ENCODE results near the gene CD200.

The CD200 gene

GRCh38 chr3:112357930-112358780 lies 25.2 kb downstream of the CD200 start:
- no peaks in the 10 kb centered on the region for H3K9me3 ChIP-seq
- in situ Hi-C loops (cut with MboI; ENCODE audit: low sequenced_read_pairs) = no loop called here
- H3K36me3 ChIP-seq (replicated peaks) = no peaks in the 10 kb centered on the region
- H3K4me1 ChIP-seq = peaks cover 22% of the 10 kb centered on the region
- no peaks in the 10 kb centered on the region for H3K27me3 ChIP-seq (ENCODE audit: low read depth)
- no peak for DNase-seq (ENCODE audit: low spot score in 2 of 2)
- no peak overlapping the region for H3K4me3 ChIP-seq

- Histone ChIP-seq H3K4me1 (no peaks in the 10 kb centered on the region; the same call in 1 of the 2 replicates), H3K4me3 (no peak overlapping the region), H3K9me3 (no peaks in the 10 kb centered on the region), H3K27me3 (ENCODE audit: low read depth) (no peaks in the 10 kb centered on the region), H3K36me3 (replicated peaks) (no peaks in the 10 kb centered on the region)
- in situ Hi-C loops (cut with MboI; ENCODE audit: low sequenced_read_pairs) = no loop called here
- no peak for DNase-seq (ENCODE audit: low spot score in 2 of 2)
These were observed 27.6 kb downstream of the CD200 start for GRCh38 chr3:112360561-112360960.

GRCh38 chr3:112362221-112362620 lies 29.3 kb downstream of the CD200 start:
- H3K4me3 ChIP-seq = no peak overlapping the region
- H3K36me3 ChIP-seq (replicated peaks) = no peaks in the 10 kb centered on the region
- H3K4me1 ChIP-seq = no peaks in the 10 kb centered on the region
- DNase-seq (ENCODE audit: low spot score in 2 of 2) = no peak
- H3K27me3 ChIP-seq (ENCODE audit: low read depth) = no peaks in the 10 kb centered on the region
- H3K9me3 ChIP-seq = no peaks in the 10 kb centered on the region
- in situ Hi-C loops (cut with MboI; ENCODE audit: low sequenced_read_pairs) = no loop called here

GRCh38 chr3:112364291-112364690 lies 31.3 kb downstream of the CD200 start:
- in situ Hi-C loops (cut with MboI; ENCODE audit: low sequenced_read_pairs) = no loop called here
- DNase-seq (ENCODE audit: low spot score in 2 of 2) = no peak
- Histone ChIP-seq H3K36me3 (replicated peaks) (no peaks in the 10 kb centered on the region), H3K27me3 (ENCODE audit: low read depth) (no peaks in the 10 kb centered on the region), H3K4me1 (no peaks in the 10 kb centered on the region), H3K4me3 (no peak overlapping the region), H3K9me3 (no peaks in the 10 kb centered on the region)

GRCh38 chr3:112365035-112365434 lies 32.1 kb downstream of the CD200 start:
- Histone ChIP-seq H3K4me3 (no peak overlapping the region), H3K36me3 (replicated peaks) (no peaks in the 10 kb centered on the region), H3K4me1 (no peaks in the 10 kb centered on the region), H3K9me3 (no peaks in the 10 kb centered on the region), H3K27me3 (ENCODE audit: low read depth) (no peaks in the 10 kb centered on the region)
- in situ Hi-C loops (cut with MboI; ENCODE audit: low sequenced_read_pairs) = no loop called here
- DNase-seq (ENCODE audit: low spot score in 2 of 2) = no peak

- H3K4me3 ChIP-seq = no peak overlapping the region
- DNase-seq (ENCODE audit: low spot score in 2 of 2) = no peak
- in situ Hi-C loops (cut with MboI; ENCODE audit: low sequenced_read_pairs) = no loop called here
- no peaks in the 10 kb centered on the region for H3K4me1 ChIP-seq
- no peaks in the 10 kb centered on the region for H3K27me3 ChIP-seq (ENCODE audit: low read depth)
- no peaks in the 10 kb centered on the region for H3K9me3 ChIP-seq
- no peaks in the 10 kb centered on the region for H3K36me3 ChIP-seq (replicated peaks)
These were observed 32.7 kb downstream of the CD200 start for GRCh38 chr3:112365636-112366035.

GRCh38 chr3:112366522-112366921 lies 33.6 kb downstream of the CD200 start:
- H3K9me3 ChIP-seq = no peaks in the 10 kb centered on the region
- in situ Hi-C loops (cut with MboI; ENCODE audit: low sequenced_read_pairs) = no loop called here
- H3K36me3 ChIP-seq (replicated peaks) = no peaks in the 10 kb centered on the region

GRCh38 chr3:112371569-112371968 lies 38.6 kb downstream of the CD200 start:
- in situ Hi-C loops (cut with MboI; ENCODE audit: low sequenced_read_pairs) = no loop called here
- Histone ChIP-seq H3K27me3 (ENCODE audit: low read depth) (no peaks in the 10 kb centered on the region), H3K9me3 (no peaks in the 10 kb centered on the region), H3K36me3 (replicated peaks) (no peaks in the 10 kb centered on the region), H3K4me1 (no peaks in the 10 kb centered on the region), H3K4me3 (no peak overlapping the region)
- DNase-seq (ENCODE audit: low spot score in 2 of 2) = no peak

More at GRCh38 chr3:112366522-112366921, 33.6 kb downstream of the CD200 start:
- Histone ChIP-seq H3K4me3 (no peak overlapping the region), H3K27me3 (ENCODE audit: low read depth) (no peaks in the 10 kb centered on the region), H3K4me1 (no peaks in the 10 kb centered on the region)
- DNase-seq (ENCODE audit: low spot score in 2 of 2) = no peak

GRCh38 chr3:112372396-112372795 lies 39.4 kb downstream of the CD200 start:
- in situ Hi-C loops (cut with MboI; ENCODE audit: low sequenced_read_pairs) = no loop called here
- Histone ChIP-seq H3K9me3 (no peaks in the 10 kb centered on the region), H3K4me3 (no peak overlapping the region), H3K36me3 (replicated peaks) (no peaks in the 10 kb centered on the region), H3K27me3 (ENCODE audit: low read depth) (no peaks in the 10 kb centered on the region), H3K4me1 (peaks cover under 1% of the 10 kb centered on the region; the same call in 1 of the 2 replicates)
- no peak for DNase-seq (ENCODE audit: low spot score in 2 of 2)

- Histone ChIP-seq H3K27me3 (ENCODE audit: low read depth) (no peaks in the 10 kb centered on the region), H3K4me1 (peaks cover 5% of the 10 kb centered on the region; the same call in 1 of the 2 replicates), H3K4me3 (no peak overlapping the region), H3K36me3 (replicated peaks) (no peaks in the 10 kb centered on the region), H3K9me3 (no peaks in the 10 kb centered on the region)
- no peak for DNase-seq (ENCODE audit: low spot score in 2 of 2)
- in situ Hi-C loops (cut with MboI; ENCODE audit: low sequenced_read_pairs) = no loop called here
These were observed 40.5 kb downstream of the CD200 start for GRCh38 chr3:112373476-112373875.

GRCh38 chr3:112373924-112374323 lies 41.0 kb downstream of the CD200 start:
- DNase-seq (ENCODE audit: low spot score in 2 of 2) = no peak
- no peaks in the 10 kb centered on the region for H3K27me3 ChIP-seq (ENCODE audit: low read depth)

GRCh38 chr3:112374333-112374734 lies 41.4 kb downstream of the CD200 start:
- H3K4me1 ChIP-seq = peaks cover 5% of the 10 kb centered on the region; the same call in 1 of the 2 replicates
- no peaks in the 10 kb centered on the region for H3K36me3 ChIP-seq (replicated peaks)
- no peak for DNase-seq (ENCODE audit: low spot score in 2 of 2)
- H3K4me3 ChIP-seq = no peak overlapping the region
- no peaks in the 10 kb centered on the region for H3K9me3 ChIP-seq
- in situ Hi-C loops (cut with MboI; ENCODE audit: low sequenced_read_pairs) = no loop called here
- no peaks in the 10 kb centered on the region for H3K27me3 ChIP-seq (ENCODE audit: low read depth)

More at GRCh38 chr3:112373924-112374323, 41.0 kb downstream of the CD200 start:
- Histone ChIP-seq H3K4me1 (peaks cover 5% of the 10 kb centered on the region; the same call in 1 of the 2 replicates), H3K36me3 (replicated peaks) (no peaks in the 10 kb centered on the region), H3K9me3 (no peaks in the 10 kb centered on the region), H3K4me3 (no peak overlapping the region)
- in situ Hi-C loops (cut with MboI; ENCODE audit: low sequenced_read_pairs) = no loop called here

- Histone ChIP-seq H3K9me3 (no peaks in the 10 kb centered on the region), H3K27me3 (ENCODE audit: low read depth) (no peaks in the 10 kb centered on the region), H3K36me3 (replicated peaks) (no peaks in the 10 kb centered on the region), H3K4me3 (no peak overlapping the region), H3K4me1 (peaks cover 5% of the 10 kb centered on the region; the same call in 1 of the 2 replicates)
- in situ Hi-C loops (cut with MboI; ENCODE audit: low sequenced_read_pairs) = no loop called here
- no peak for DNase-seq (ENCODE audit: low spot score in 2 of 2)
These were observed 42.2 kb downstream of the CD200 start for GRCh38 chr3:112375117-112375516.

- no peaks in the 10 kb centered on the region for H3K36me3 ChIP-seq (replicated peaks)
- no peak overlapping the region for H3K4me3 ChIP-seq
- no peak for DNase-seq (ENCODE audit: low spot score in 2 of 2)
- no peaks in the 10 kb centered on the region for H3K9me3 ChIP-seq
- in situ Hi-C loops (cut with MboI; ENCODE audit: low sequenced_read_pairs) = no loop called here
- H3K27me3 ChIP-seq (ENCODE audit: low read depth) = no peaks in the 10 kb centered on the region
- H3K4me1 ChIP-seq = peaks cover 5% of the 10 kb centered on the region; the same call in 1 of the 2 replicates
These were observed 43.4 kb downstream of the CD200 start for GRCh38 chr3:112376241-112376911.
